WTC11 (cell line): ENCODE results near the gene OR1D5.

Source experiments
- ATF1 ChIP-seq: sonication (generic); formaldehyde crosslinking; IDR thresholded peaks from 2 replicates; pipeline ENCODE4 v1.8.1; 2023; ENCODE audit warnings: mild to moderate bottlenecking, moderate library complexity, missing genetic modification reagents
- ATF2 ChIP-seq: sonication (generic); formaldehyde crosslinking; IDR thresholded peaks from 2 replicates; pipeline ENCODE4 v1.8.1; 2022; ENCODE audit warnings: low read depth, missing genetic modification reagents, borderline replicate concordance
- CTCF ChIP-seq: fragments of 200-600 bp; IDR thresholded peaks from 2 replicates; pipeline ENCODE4 v1.8.0; 2022; ENCODE audit warnings: antibody characterized with exemption
- ETV6 ChIP-seq: sonication (generic); formaldehyde crosslinking; IDR thresholded peaks from 2 replicates; pipeline ENCODE4 v1.8.1; 2022; ENCODE audit warnings: mild to moderate bottlenecking, missing genetic modification reagents
- FOXP1 ChIP-seq: sonication (generic); formaldehyde crosslinking; IDR thresholded peaks from 2 replicates; pipeline ENCODE4 v1.8.0; 2022; ENCODE audit warnings: missing genetic modification reagents, mild to moderate bottlenecking, moderate library complexity, borderline replicate concordance
- GABPB1 ChIP-seq: sonication (generic); formaldehyde crosslinking; IDR thresholded peaks from 2 replicates; pipeline ENCODE4 v1.8.1; 2023; ENCODE audit warnings: mild to moderate bottlenecking, missing genetic modification reagents
- JUN ChIP-seq: sonication (generic); formaldehyde crosslinking; IDR thresholded peaks from 2 replicates; pipeline ENCODE4 v1.8.0; 2023; ENCODE audit warnings: mild to moderate bottlenecking, missing genetic modification reagents
- NFYB ChIP-seq: sonication (generic); formaldehyde crosslinking; conservative IDR thresholded peaks from 2 replicates; pipeline ENCODE4 v1.8.0; 2022; ENCODE audit warnings: low read depth, missing genetic modification reagents
- NR3C1 ChIP-seq: sonication (generic); formaldehyde crosslinking; conservative IDR thresholded peaks from 2 replicates; pipeline ENCODE4 v1.8.1; 2023; ENCODE audit warnings: low read depth, mild to moderate bottlenecking, missing genetic modification reagents
- SOX15 ChIP-seq: fragments of 250-450 bp; sonication (Bioruptor Pico); IDR thresholded peaks from 2 replicates; pipeline ENCODE4 v1.9.0; 2021; ENCODE audit warnings: mild to moderate bottlenecking
- TF ChIP-seq, protein P1 (sequence below): sonication (generic); formaldehyde crosslinking; IDR thresholded peaks from 2 replicates; pipeline ENCODE4 v1.8.0; 2023; ENCODE audit warnings: missing genetic modification reagents, mild to moderate bottlenecking, borderline replicate concordance

GRCh38 chr17:3038941-3039340 lies 24.5 kb downstream of the OR1D5 start:
- TF ChIP-seq, protein P1, sequence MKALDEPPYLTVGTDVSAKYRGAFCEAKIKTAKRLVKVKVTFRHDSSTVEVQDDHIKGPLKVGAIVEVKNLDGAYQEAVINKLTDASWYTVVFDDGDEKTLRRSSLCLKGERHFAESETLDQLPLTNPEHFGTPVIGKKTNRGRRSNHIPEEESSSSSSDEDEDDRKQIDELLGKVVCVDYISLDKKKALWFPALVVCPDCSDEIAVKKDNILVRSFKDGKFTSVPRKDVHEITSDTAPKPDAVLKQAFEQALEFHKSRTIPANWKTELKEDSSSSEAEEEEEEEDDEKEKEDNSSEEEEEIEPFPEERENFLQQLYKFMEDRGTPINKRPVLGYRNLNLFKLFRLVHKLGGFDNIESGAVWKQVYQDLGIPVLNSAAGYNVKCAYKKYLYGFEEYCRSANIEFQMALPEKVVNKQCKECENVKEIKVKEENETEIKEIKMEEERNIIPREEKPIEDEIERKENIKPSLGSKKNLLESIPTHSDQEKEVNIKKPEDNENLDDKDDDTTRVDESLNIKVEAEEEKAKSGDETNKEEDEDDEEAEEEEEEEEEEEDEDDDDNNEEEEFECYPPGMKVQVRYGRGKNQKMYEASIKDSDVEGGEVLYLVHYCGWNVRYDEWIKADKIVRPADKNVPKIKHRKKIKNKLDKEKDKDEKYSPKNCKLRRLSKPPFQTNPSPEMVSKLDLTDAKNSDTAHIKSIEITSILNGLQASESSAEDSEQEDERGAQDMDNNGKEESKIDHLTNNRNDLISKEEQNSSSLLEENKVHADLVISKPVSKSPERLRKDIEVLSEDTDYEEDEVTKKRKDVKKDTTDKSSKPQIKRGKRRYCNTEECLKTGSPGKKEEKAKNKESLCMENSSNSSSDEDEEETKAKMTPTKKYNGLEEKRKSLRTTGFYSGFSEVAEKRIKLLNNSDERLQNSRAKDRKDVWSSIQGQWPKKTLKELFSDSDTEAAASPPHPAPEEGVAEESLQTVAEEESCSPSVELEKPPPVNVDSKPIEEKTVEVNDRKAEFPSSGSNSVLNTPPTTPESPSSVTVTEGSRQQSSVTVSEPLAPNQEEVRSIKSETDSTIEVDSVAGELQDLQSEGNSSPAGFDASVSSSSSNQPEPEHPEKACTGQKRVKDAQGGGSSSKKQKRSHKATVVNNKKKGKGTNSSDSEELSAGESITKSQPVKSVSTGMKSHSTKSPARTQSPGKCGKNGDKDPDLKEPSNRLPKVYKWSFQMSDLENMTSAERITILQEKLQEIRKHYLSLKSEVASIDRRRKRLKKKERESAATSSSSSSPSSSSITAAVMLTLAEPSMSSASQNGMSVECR (CRISPR knock-in tag) = no peak
- no peak for TF ChIP-seq GABPB1
- no peak for TF ChIP-seq SOX15 (CRISPR knock-in tag)
- no peak for TF ChIP-seq CTCF
- TF ChIP-seq NFYB = no peak
- no peak for TF ChIP-seq FOXP1 (CRISPR knock-in tag)
- no peak for TF ChIP-seq ATF2
- no peak for TF ChIP-seq NR3C1 (CRISPR knock-in tag)
- no peak for TF ChIP-seq JUN (CRISPR knock-in tag)
- TF ChIP-seq ATF1 (CRISPR knock-in tag) = no peak
- TF ChIP-seq ETV6 = no peak
